ENCODE measurements around the gene TRAF4.

The TRAF4 gene

DNA sequence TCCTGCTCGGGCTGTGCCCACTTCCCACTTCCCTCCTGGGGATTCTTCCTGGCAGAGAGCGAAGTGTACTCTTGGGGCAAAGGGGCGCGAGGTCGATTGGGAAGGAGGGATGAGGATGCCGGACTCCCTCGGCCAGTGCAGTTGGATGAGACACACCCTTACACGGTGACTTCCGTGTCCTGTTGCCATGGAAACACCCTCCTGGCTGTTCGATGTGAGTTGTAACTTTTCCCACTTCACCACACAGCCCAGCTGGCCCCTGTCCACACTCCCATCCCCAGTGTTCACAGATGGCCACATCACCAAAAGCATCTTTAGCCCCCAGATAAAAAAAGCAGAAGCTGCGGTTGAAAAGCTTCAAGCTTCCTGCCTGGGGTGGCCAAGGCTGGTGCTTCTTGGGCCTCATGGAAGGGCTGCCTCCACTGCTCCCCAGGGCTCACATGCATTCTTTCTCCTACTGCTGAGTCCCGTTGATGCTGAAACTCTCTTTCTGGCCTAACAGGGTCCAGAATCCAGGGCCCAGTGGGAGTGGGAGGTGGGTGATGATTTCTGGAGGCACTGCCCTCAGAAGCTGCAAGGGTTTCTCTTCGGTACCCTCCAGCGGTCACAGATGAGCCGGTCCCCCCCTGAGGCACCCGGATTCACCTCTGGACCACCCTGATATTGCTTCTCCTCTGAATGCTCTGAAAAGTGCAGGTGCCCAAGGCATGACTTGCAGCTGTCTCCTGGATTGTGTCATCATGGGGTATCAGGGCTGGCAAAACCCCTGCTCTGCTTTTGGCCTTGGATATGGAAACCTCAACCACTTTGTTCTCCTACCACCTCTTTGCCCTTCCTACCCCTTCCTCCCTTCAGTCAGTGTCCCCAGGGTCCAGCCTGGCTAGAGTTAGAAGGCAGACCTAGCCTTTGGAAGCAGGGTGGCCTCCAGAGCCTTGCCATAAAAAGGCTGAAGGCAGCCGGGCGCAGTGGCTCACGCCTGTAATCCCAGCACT is 2.2 kb upstream of the TRAF4 start:
- Histone ChIP-seq H3K9ac (ENCODE audit: low read depth in 1 of 2, low read length in 2 of 2) (peak overlapping the region in 1 of 2 donors; percentile 38), H3K36me3 (ENCODE audit: control insufficient read depth in 1 of 2, insufficient read depth in 2 of 2, low read length in 2 of 2) (no peaks in the 10 kb centered on the region), H3K27me3 (ENCODE audit: control insufficient read depth in 1 of 2, insufficient read depth in 2 of 2, low read length in 2 of 2) (no peaks in the 10 kb centered on the region), H3K4me3 (ENCODE audit: low read depth in 1 of 2, low read length in 2 of 2) (no peak overlapping the region), H3K27ac (ENCODE audit: low read depth, low read length) (no peak overlapping the region), H3K9me3 (ENCODE audit: control insufficient read depth in 1 of 2, low read length in 2 of 2) (no peaks in the 10 kb centered on the region), H3K4me1 (ENCODE audit: control insufficient read depth in 1 of 2, insufficient read depth in 2 of 2, low read length in 2 of 2) (peaks cover 41 to 42% of the 10 kb centered on the region in 2 donors)

DNA sequence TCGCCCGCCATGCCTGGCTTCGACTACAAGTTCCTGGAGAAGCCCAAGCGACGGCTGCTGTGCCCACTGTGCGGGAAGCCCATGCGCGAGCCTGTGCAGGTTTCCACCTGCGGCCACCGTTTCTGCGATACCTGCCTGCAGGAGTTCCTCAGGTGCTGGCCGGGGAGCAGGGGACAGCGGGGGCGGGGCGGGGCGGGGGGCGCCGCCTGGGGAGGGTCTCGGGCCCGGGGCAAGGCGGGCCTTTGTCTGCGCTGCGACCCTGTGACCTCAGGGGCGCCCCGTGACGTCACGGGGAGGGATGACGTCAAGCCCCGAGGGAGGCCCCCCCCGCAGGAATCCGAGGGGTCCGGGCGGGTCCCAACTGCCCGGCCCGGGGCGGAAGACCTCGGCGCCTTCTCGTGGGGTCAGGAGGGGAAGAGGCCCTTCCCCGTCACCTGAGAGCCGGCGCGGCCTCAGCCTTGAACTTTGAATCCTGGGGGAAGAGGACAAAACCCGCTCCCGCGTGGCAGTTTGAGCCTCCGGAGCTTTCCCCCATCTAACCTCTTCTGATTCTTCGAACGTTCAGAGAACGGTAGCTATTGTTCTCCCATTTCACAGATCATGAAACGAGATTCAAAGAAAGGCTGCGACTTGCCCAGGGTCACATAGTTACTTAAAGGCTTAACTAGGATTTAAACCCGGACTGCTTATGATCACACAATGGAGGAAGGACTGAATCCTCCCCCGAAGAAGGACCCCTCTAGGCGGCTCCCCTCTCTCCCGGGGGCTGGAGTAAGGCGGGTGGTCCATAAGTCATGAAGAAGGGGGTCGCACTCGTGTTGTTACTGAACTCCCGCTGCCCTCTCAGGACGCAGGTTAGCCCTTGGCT is 527 bp downstream of the TRAF4 start:
- Histone ChIP-seq H3K36me3 (ENCODE audit: control insufficient read depth in 1 of 2, insufficient read depth in 2 of 2, low read length in 2 of 2) (peaks cover 15 to 25% of the 10 kb centered on the region in 2 donors), H3K9ac (ENCODE audit: low read depth in 1 of 2, low read length in 2 of 2) (peak overlapping the region; percentile 95 to 99), H3K27me3 (ENCODE audit: control insufficient read depth in 1 of 2, insufficient read depth in 2 of 2, low read length in 2 of 2) (no peaks in the 10 kb centered on the region), H3K4me1 (ENCODE audit: control insufficient read depth in 1 of 2, insufficient read depth in 2 of 2, low read length in 2 of 2) (peaks cover 57 to 59% of the 10 kb centered on the region in 2 donors), H3K9me3 (ENCODE audit: control insufficient read depth in 1 of 2, low read length in 2 of 2) (no peaks in the 10 kb centered on the region), H3K4me3 (ENCODE audit: low read depth in 1 of 2, low read length in 2 of 2) (peak overlapping the region; percentile 86 to 99), H3K27ac (ENCODE audit: low read depth, low read length) (peak overlapping the region; percentile 99)

DNA sequence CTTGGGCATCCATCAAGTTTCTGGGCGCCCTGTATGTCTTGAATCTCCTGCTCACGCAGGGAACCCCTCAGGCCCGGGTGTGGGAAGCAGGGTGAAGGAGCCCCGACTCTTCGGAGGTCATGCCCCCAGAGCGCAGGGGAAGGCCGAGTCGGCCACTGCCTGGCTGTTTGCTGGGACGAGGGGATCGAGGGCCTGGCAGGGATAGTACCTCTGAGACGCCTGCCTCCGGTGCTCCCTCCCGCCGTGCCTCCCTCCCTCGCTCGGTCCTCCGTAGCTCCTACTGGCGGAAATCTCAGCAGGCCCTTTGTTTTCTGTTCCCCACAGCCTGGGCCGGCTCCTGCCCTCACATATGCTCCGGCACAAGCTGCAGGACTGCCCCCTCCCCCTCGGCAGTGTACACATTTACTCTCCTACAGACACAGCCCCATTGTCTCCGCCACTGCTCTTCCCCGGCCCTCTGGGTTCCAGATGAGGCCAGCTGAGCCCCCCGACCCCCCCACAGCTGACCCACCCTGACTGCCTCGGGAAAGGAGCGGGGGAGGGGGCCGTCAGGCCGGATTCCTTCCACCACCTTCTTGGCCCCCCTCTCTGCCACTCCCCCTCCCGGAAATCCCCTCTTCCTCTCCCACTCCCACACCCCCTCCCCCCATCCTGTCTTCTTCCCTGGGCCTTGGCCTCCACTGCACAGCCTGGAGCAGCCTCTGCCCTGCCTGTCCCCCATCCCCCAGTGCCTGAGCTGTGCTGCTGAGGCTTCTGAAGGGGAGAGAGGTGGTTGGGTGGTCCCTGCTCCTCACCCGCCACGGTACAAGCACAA is 1.4 kb downstream of the TRAF4 start:
- H3K4me1 ChIP-seq (ENCODE audit: control insufficient read depth in 1 of 2, insufficient read depth in 2 of 2, low read length in 2 of 2), result peaks cover 57 to 66% of the 10 kb centered on the region in 2 donors
- H3K36me3 ChIP-seq (ENCODE audit: control insufficient read depth in 1 of 2, insufficient read depth in 2 of 2, low read length in 2 of 2), result peaks cover 15 to 29% of the 10 kb centered on the region in 2 donors
- H3K9me3 ChIP-seq (ENCODE audit: control insufficient read depth in 1 of 2, low read length in 2 of 2), result no peaks in the 10 kb centered on the region
- H3K27me3 ChIP-seq (ENCODE audit: control insufficient read depth in 1 of 2, insufficient read depth in 2 of 2, low read length in 2 of 2), result no peaks in the 10 kb centered on the region
- H3K9ac ChIP-seq (ENCODE audit: low read depth in 1 of 2, low read length in 2 of 2), result peak overlapping the region; percentile 95 to 99
- peak overlapping the region; percentile 99 for H3K27ac ChIP-seq (ENCODE audit: low read depth, low read length)
- peak overlapping the region; percentile 86 to 99 for H3K4me3 ChIP-seq (ENCODE audit: low read depth in 1 of 2, low read length in 2 of 2)

DNA sequence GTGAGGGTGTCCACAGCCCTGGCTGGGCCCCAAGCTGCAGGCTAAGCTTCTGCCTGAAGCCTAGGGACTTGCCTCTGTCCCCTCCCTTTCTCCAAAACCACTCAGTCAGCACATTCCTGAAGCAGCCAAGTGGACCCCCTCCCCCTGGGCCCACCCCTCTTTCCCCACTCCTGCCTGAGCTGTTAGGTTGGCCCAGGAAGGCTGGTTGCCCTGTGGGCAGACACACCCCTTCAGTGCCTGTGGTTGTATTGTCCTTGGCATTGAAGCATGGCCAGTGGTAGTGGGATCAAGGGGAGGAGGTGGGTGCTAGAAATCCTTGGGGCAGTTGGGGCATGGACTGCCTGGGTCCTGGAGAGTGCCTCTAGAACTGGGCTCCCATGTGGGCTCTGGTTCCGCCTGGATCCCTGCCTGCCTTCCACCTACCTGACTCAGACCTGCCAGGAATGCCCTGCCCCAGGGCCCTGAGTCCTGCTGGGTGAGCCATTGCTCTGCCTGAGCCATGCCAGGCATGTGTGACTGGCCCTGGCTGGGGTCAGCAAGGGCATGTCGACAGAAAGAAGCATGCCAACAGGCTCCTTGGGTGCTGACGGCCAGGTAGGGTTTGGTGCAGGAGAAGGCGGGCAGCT is 2.1 kb downstream of the TRAF4 start:
- Histone ChIP-seq H3K4me3 (ENCODE audit: low read depth in 1 of 2, low read length in 2 of 2) (peak overlapping the region; percentile 86 to 99), H3K9ac (ENCODE audit: low read depth in 1 of 2, low read length in 2 of 2) (peak overlapping the region; percentile 95 to 99), H3K9me3 (ENCODE audit: control insufficient read depth in 1 of 2, low read length in 2 of 2) (no peaks in the 10 kb centered on the region), H3K27ac (ENCODE audit: low read depth, low read length) (peak overlapping the region; percentile 99), H3K27me3 (ENCODE audit: control insufficient read depth in 1 of 2, insufficient read depth in 2 of 2, low read length in 2 of 2) (no peaks in the 10 kb centered on the region), H3K4me1 (ENCODE audit: control insufficient read depth in 1 of 2, insufficient read depth in 2 of 2, low read length in 2 of 2) (peaks cover 59 to 70% of the 10 kb centered on the region in 2 donors), H3K36me3 (ENCODE audit: control insufficient read depth in 1 of 2, insufficient read depth in 2 of 2, low read length in 2 of 2) (peaks cover 15 to 35% of the 10 kb centered on the region in 2 donors)

DNA sequence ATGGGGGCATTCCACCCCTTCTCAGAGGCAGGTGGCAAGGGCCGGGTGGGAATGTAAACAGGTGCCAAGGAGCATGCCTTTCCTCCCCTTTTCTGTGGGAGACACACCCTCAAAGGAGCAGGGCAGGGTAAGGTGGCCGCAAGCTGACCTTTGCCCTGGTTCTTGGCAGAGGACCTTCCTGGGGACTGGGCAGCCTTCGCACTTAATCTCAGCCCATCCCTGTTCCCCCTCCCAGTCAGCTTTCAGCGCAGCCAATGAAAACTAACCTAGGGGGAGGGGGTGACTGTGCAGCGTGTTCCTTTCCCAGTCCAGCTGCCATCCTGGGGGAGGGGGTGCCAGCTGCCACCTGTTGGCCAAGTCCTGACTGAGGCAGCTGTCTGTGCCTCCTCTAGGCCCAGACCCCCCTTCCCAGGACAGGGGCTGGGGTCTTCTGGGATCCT is 2.8 kb downstream of the TRAF4 start:
- H3K36me3 ChIP-seq (ENCODE audit: control insufficient read depth in 1 of 2, insufficient read depth in 2 of 2, low read length in 2 of 2), result peaks cover 19 to 38% of the 10 kb centered on the region in 2 donors
- H3K9ac ChIP-seq (ENCODE audit: low read depth in 1 of 2, low read length in 2 of 2), result peak overlapping the region; percentile 95 to 99
- H3K9me3 ChIP-seq (ENCODE audit: control insufficient read depth in 1 of 2, low read length in 2 of 2), result no peaks in the 10 kb centered on the region
- H3K4me3 ChIP-seq (ENCODE audit: low read depth in 1 of 2, low read length in 2 of 2), result peak overlapping the region; percentile 86 to 99
- no peaks in the 10 kb centered on the region for H3K27me3 ChIP-seq (ENCODE audit: control insufficient read depth in 1 of 2, insufficient read depth in 2 of 2, low read length in 2 of 2)
- peak overlapping the region; percentile 99 for H3K27ac ChIP-seq (ENCODE audit: low read depth, low read length)
- H3K4me1 ChIP-seq (ENCODE audit: control insufficient read depth in 1 of 2, insufficient read depth in 2 of 2, low read length in 2 of 2), result peaks cover 52 to 64% of the 10 kb centered on the region in 2 donors

DNA sequence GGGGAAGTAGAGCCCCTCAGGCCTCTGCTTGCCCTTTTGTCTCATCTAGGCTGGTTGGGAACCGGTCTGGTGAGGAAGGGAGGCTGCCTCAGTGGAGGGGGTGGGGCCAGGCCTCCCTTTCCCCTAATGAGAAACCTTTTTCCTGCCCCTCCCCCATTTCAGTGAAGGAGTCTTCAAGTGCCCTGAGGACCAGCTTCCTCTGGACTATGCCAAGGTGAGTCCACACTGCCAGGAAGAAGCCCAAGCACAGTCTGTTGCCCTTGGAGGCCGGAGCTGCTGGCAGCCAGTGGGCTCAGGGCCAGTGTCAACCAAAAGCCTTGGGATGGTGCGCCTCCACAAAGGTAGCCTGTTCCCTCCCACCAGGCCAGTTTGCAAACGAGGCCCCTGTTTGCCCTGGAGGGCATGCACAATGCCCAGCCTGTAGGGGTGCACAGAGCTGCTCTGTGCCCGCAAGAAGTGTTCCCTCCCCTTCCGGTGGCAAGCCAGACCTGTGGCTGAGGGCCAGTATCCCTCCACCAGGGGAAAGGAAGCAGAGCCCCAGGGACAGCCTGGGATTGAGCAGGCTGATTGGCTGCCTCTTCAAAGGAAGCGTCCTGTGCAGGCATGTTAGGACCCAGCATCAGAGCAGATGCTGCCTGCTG is 3.4 kb downstream of the TRAF4 start:
- Histone ChIP-seq H3K4me3 (ENCODE audit: low read depth in 1 of 2, low read length in 2 of 2) (peak overlapping the region; percentile 59 to 99), H3K36me3 (ENCODE audit: control insufficient read depth in 1 of 2, insufficient read depth in 2 of 2, low read length in 2 of 2) (peaks cover 20 to 38% of the 10 kb centered on the region in 2 donors), H3K9me3 (ENCODE audit: control insufficient read depth in 1 of 2, low read length in 2 of 2) (no peaks in the 10 kb centered on the region), H3K27ac (ENCODE audit: low read depth, low read length) (peak overlapping the region; percentile 99), H3K4me1 (ENCODE audit: control insufficient read depth in 1 of 2, insufficient read depth in 2 of 2, low read length in 2 of 2) (peaks cover 48 to 59% of the 10 kb centered on the region in 2 donors), H3K27me3 (ENCODE audit: control insufficient read depth in 1 of 2, insufficient read depth in 2 of 2, low read length in 2 of 2) (no peaks in the 10 kb centered on the region), H3K9ac (ENCODE audit: low read depth in 1 of 2, low read length in 2 of 2) (peak overlapping the region; percentile 95 to 99)

DNA sequence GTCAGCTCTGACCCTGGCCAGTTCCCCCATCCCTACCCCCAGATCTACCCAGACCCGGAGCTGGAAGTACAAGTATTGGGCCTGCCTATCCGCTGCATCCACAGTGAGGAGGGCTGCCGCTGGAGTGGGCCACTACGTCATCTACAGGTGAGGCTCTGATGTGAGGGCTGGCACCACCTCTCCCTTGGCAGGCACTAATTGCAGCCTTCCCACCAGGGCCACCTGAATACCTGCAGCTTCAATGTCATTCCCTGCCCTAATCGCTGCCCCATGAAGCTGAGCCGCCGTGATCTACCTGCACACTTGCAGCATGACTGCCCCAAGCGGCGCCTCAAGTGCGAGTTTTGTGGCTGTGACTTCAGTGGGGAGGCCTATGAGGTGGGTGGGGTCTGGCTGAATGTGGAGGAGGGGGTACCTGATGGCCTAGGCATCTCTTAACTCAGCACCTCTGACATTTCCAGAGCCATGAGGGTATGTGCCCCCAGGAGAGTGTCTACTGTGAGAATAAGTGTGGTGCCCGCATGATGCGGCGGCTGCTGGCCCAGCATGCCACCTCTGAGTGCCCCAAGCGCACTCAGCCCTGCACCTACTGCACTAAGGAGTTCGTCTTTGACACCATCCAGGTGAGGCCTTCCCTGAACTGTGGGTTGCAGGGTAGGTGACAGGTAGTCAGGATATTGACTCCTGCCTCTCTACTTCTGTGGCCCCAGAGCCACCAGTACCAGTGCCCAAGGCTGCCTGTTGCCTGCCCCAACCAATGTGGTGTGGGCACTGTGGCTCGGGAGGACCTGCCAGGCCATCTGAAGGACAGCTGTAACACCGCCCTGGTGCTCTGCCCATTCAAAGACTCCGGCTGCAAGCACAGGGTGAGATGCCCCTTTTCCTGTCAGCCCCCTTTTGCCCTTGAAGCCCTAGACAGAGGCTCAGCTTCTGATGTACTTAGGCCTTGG is 4.3 kb downstream of the TRAF4 start:
- no peaks in the 10 kb centered on the region for H3K9me3 ChIP-seq (ENCODE audit: control insufficient read depth in 1 of 2, low read length in 2 of 2)
- peak overlapping the region; percentile 59 to 99 for H3K4me3 ChIP-seq (ENCODE audit: low read depth in 1 of 2, low read length in 2 of 2)
- peak overlapping the region; percentile 99 for H3K27ac ChIP-seq (ENCODE audit: low read depth, low read length)
- H3K4me1 ChIP-seq (ENCODE audit: control insufficient read depth in 1 of 2, insufficient read depth in 2 of 2, low read length in 2 of 2), result peaks cover 44 to 55% of the 10 kb centered on the region in 2 donors
- peaks cover 20 to 38% of the 10 kb centered on the region in 2 donors for H3K36me3 ChIP-seq (ENCODE audit: control insufficient read depth in 1 of 2, insufficient read depth in 2 of 2, low read length in 2 of 2)
- peak overlapping the region; percentile 95 to 99 for H3K9ac ChIP-seq (ENCODE audit: low read depth in 1 of 2, low read length in 2 of 2)
- H3K27me3 ChIP-seq (ENCODE audit: control insufficient read depth in 1 of 2, insufficient read depth in 2 of 2, low read length in 2 of 2), result no peaks in the 10 kb centered on the region

DNA sequence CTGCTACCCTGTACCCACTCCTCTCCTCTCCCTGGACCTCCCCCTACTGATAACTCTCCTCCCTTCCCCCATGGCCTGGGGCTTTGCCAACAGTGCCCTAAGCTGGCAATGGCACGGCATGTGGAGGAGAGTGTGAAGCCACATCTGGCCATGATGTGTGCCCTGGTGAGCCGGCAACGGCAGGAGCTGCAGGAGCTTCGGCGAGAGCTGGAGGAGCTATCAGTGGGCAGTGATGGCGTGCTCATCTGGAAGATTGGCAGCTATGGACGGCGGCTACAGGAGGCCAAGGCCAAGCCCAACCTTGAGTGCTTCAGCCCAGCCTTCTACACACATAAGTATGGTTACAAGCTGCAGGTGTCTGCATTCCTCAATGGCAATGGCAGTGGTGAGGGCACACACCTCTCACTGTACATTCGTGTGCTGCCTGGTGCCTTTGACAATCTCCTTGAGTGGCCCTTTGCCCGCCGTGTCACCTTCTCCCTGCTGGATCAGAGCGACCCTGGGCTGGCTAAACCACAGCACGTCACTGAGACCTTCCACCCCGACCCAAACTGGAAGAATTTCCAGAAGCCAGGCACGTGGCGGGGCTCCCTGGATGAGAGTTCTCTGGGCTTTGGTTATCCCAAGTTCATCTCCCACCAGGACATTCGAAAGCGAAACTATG is 5.2 kb downstream of the TRAF4 start:
- peak overlapping the region; percentile 46 for H3K27ac ChIP-seq (ENCODE audit: low read depth, low read length)
- peaks cover 44 to 55% of the 10 kb centered on the region in 2 donors for H3K4me1 ChIP-seq (ENCODE audit: control insufficient read depth in 1 of 2, insufficient read depth in 2 of 2, low read length in 2 of 2)
- no peaks in the 10 kb centered on the region for H3K9me3 ChIP-seq (ENCODE audit: control insufficient read depth in 1 of 2, low read length in 2 of 2)
- no peak overlapping the region for H3K4me3 ChIP-seq (ENCODE audit: low read depth in 1 of 2, low read length in 2 of 2)
- H3K36me3 ChIP-seq (ENCODE audit: control insufficient read depth in 1 of 2, insufficient read depth in 2 of 2, low read length in 2 of 2), result peaks cover 20 to 38% of the 10 kb centered on the region in 2 donors
- H3K27me3 ChIP-seq (ENCODE audit: control insufficient read depth in 1 of 2, insufficient read depth in 2 of 2, low read length in 2 of 2), result no peaks in the 10 kb centered on the region
- peak overlapping the region in 1 of 2 donors; percentile 8 for H3K9ac ChIP-seq (ENCODE audit: low read depth in 1 of 2, low read length in 2 of 2)

All from duodenal mucosa (tissue), 2 donors.